Osteoblast (primary cell): ENCODE measurements around the gene TMEM240. TPM values are rescaled to one million over a fixed set of nuclear protein-coding genes. Genes with fewer than 3 reads are reported as not detected.
A peak's percentile ranks its signal among the peaks of the same experiment; 100 is the strongest.

Experiments
- DNase-seq: peaks from one replicate; pipeline ENCODE4 v3.0.0; 2011; ENCODE audit warnings: low spot score, mixed read lengths; ENCODE audit not compliant: insufficient read length; ENCODE audit errors: missing footprints
- H2AFZ ChIP-seq: 2 replicates; pipeline ENCODE4 v1.6.0; 2011; ENCODE audit warnings: mild to moderate bottlenecking, low read length
- H3K27ac ChIP-seq: 2 replicates; pipeline ENCODE4 v1.5.1; 2011; ENCODE audit warnings: mild to moderate bottlenecking, low read depth, low read length, moderate library complexity
- H3K27me3 ChIP-seq: 2 replicates; pipeline ENCODE4 v1.6.0; 2012; ENCODE audit warnings: mild to moderate bottlenecking, control low read depth, inconsistent platforms, low read length, moderate library complexity; ENCODE audit not compliant: insufficient read depth
- H3K36me3 ChIP-seq: 2 replicates; pipeline ENCODE4 v1.5.1; 2011; ENCODE audit warnings: mild to moderate bottlenecking, low read length, control low read depth, moderate library complexity; ENCODE audit not compliant: insufficient read depth
- H3K4me1 ChIP-seq: 2 replicates; pipeline ENCODE4 v1.5.1; 2011; ENCODE audit warnings: mild to moderate bottlenecking, low read length, control low read depth, moderate library complexity; ENCODE audit not compliant: insufficient read depth
- H3K4me2 ChIP-seq: 2 replicates; pipeline ENCODE4 v1.6.0; 2011; ENCODE audit warnings: mild to moderate bottlenecking, low read length; ENCODE audit not compliant: insufficient read depth
- H3K4me3 ChIP-seq: fragments of 200-600 bp; sonication (generic); 3 replicates; pipeline ENCODE4 v1.5.1; 2012; ENCODE audit warnings: mild to moderate bottlenecking, low read length, inconsistent platforms; ENCODE audit not compliant: insufficient read depth
- H3K79me2 ChIP-seq: 2 replicates; pipeline ENCODE4 v1.6.0; 2012; ENCODE audit warnings: mild to moderate bottlenecking, low read length, control low read depth, inconsistent platforms; ENCODE audit not compliant: insufficient read depth
- H3K9me3 ChIP-seq: 2 replicates; pipeline ENCODE4 v1.5.1; 2011; ENCODE audit warnings: low read depth, low read length, control low read depth
- H4K20me1 ChIP-seq: 2 replicates; pipeline ENCODE4 v1.6.0; 2012; ENCODE audit warnings: mild to moderate bottlenecking, low read length, control low read depth; ENCODE audit not compliant: insufficient read depth
- CTCF ChIP-seq: IDR thresholded peaks from 2 replicates; pipeline ENCODE4 v1.5.1; 2011; ENCODE audit warnings: mild to moderate bottlenecking, low read depth, low read length, moderate library complexity; ENCODE audit errors: extremely low read depth
- total RNA-seq: library from RNA; depleted of rRNA; stranded (reverse); fragments of >200 nt; gene quantifications from 2 replicates; pipeline ENCODE4 v1.2.3, GENCODE V29; 2012

The TMEM240 gene
- total RNA-seq, 1 donor, result 1.8 TPM

GRCh38 chr1:1491601-1492000 lies 48.8 kb downstream of the TMEM240 start:
- Histone ChIP-seq H3K9me3 (peaks cover 2% of the 10 kb centered on the region), H2AFZ (no peak overlapping the region), H3K4me1 (no peaks in the 10 kb centered on the region), H4K20me1 (no peaks in the 10 kb centered on the region), H3K4me3 (no peak overlapping the region), H3K79me2 (peaks cover 3% of the 10 kb centered on the region), H3K4me2 (no peak overlapping the region), H3K36me3 (peaks cover 48% of the 10 kb centered on the region), H3K27me3 (no peaks in the 10 kb centered on the region), H3K27ac (no peak overlapping the region)
- no peak for DNase-seq
- no peak for TF ChIP-seq CTCF

- Histone ChIP-seq H2AFZ (no peak overlapping the region), H3K9me3 (peaks cover 2% of the 10 kb centered on the region), H3K4me2 (no peak overlapping the region), H3K36me3 (peaks cover 52% of the 10 kb centered on the region), H3K4me3 (no peak overlapping the region), H4K20me1 (no peaks in the 10 kb centered on the region), H3K79me2 (peaks cover 3% of the 10 kb centered on the region), H3K27ac (no peak overlapping the region), H3K27me3 (no peaks in the 10 kb centered on the region), H3K4me1 (no peaks in the 10 kb centered on the region)
- peak; percentile 84 for DNase-seq
- no peak for TF ChIP-seq CTCF
Measured at GRCh38 chr1:1490633-1491230, 49.7 kb downstream of the TMEM240 start.

- Histone ChIP-seq H3K36me3 (peaks cover 52% of the 10 kb centered on the region), H3K79me2 (peaks cover 3% of the 10 kb centered on the region), H3K4me3 (no peak overlapping the region), H3K9me3 (peaks cover 2% of the 10 kb centered on the region), H3K27me3 (no peaks in the 10 kb centered on the region), H2AFZ (no peak overlapping the region), H3K27ac (no peak overlapping the region), H4K20me1 (no peaks in the 10 kb centered on the region), H3K4me2 (no peak overlapping the region), H3K4me1 (no peaks in the 10 kb centered on the region)
- no peak for TF ChIP-seq CTCF
- peak; percentile 44 for DNase-seq
Measured at GRCh38 chr1:1489861-1490260, 50.6 kb downstream of the TMEM240 start.

GRCh38 chr1:1489231-1489630 lies 51.2 kb downstream of the TMEM240 start:
- H3K4me2 ChIP-seq, result no peak overlapping the region
- H2AFZ ChIP-seq, result no peak overlapping the region
- H3K27ac ChIP-seq, result no peak overlapping the region
- peaks cover 3% of the 10 kb centered on the region for H3K79me2 ChIP-seq
- peak; percentile 36 for DNase-seq
- no peak overlapping the region for H3K4me3 ChIP-seq
- peaks cover 54% of the 10 kb centered on the region for H3K36me3 ChIP-seq
- H3K4me1 ChIP-seq, result no peaks in the 10 kb centered on the region
- TF ChIP-seq CTCF, result no peak
- peaks cover 2% of the 10 kb centered on the region for H3K9me3 ChIP-seq
- H4K20me1 ChIP-seq, result no peaks in the 10 kb centered on the region
- H3K27me3 ChIP-seq, result no peaks in the 10 kb centered on the region
